Peyer's patch (tissue), 4 donors: ENCODE data around the gene ANKRD13D.

Experiments
- CTCF ChIP-seq, 6 experiments: fragments of 450-650 bp in 4 of 6; fragments of 200-600 bp in 2 of 6; sonication (generic) in 1 of 6; IDR thresholded peaks; one replicate each; pipeline ENCODE4 v1.5.1; 2017 to 2019; ENCODE audit warnings: antibody characterized with exemption in 6 of 6, mild to moderate bottlenecking in 3 of 6, moderate library complexity in 1 of 6
- POLR2A ChIP-seq, 2 donors: fragments of 450-650 bp; IDR thresholded peaks; one replicate each; pipeline ENCODE4 v1.5.1; 2017; ENCODE audit warnings: antibody characterized with exemption in 2 of 2, mild to moderate bottlenecking in 2 of 2, moderate library complexity in 2 of 2

GRCh38 chr11:67309166-67309565 is 20.1 kb downstream of the ANKRD13D start:
- no peak for TF ChIP-seq CTCF (IDR thresholded peaks at IDR 0.05)
- no peak for TF ChIP-seq POLR2A (IDR thresholded peaks at IDR 0.05)
